ENCODE measurements around the gene ACP6. TPM values are rescaled to one million over a fixed set of nuclear protein-coding genes. Genes with fewer than 3 reads are reported as not detected.
A peak's percentile ranks its signal among the peaks of the same experiment; 100 is the strongest.

Gene ACP6
- total RNA-seq, 2 donors from 2014 or later, result 13.2 to 24.7 TPM

DNA sequence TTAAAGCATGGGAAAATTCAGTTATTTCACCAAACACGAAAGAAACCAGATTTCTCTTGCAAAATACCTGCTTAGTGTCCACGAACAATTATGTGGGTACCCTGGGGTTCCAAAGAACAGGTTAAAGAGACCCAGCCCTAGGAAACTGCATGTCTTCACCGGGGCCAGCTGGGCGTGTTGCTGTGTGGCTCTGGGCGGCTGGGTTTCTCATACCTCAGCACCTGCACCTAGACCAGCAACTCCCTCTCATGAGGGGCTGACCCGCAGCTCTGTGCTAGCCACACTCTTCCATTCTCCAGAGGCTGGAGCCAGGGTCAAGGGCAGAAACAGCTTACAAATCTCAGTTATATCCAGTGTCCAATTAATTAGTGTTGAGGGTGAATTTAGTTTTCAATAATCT is 40.3 kb downstream of the ACP6 start:
- no peak overlapping the region for H3K27ac ChIP-seq
- H3K9me3 ChIP-seq, result no peaks in the 10 kb centered on the region
- H3K36me3 ChIP-seq (replicated peaks in 1 of 2; ENCODE audit: insufficient read depth in 1 of 2, low read depth in 2 of 2), result no peaks in the 10 kb centered on the region
- intact Hi-C loops (cut with DNase I), result no loop called here
- DNase-seq (no peak), ATAC-seq (no peak)
- TF ChIP-seq, protein P1, sequence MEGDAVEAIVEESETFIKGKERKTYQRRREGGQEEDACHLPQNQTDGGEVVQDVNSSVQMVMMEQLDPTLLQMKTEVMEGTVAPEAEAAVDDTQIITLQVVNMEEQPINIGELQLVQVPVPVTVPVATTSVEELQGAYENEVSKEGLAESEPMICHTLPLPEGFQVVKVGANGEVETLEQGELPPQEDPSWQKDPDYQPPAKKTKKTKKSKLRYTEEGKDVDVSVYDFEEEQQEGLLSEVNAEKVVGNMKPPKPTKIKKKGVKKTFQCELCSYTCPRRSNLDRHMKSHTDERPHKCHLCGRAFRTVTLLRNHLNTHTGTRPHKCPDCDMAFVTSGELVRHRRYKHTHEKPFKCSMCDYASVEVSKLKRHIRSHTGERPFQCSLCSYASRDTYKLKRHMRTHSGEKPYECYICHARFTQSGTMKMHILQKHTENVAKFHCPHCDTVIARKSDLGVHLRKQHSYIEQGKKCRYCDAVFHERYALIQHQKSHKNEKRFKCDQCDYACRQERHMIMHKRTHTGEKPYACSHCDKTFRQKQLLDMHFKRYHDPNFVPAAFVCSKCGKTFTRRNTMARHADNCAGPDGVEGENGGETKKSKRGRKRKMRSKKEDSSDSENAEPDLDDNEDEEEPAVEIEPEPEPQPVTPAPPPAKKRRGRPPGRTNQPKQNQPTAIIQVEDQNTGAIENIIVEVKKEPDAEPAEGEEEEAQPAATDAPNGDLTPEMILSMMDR (IDR thresholded peaks at IDR 0.05), result no peak
- no peak for TF ChIP-seq POLR2A (IDR thresholded peaks at IDR 0.05)
- no peaks in the 10 kb centered on the region for H3K27me3 ChIP-seq
- no peaks in the 10 kb centered on the region for H3K4me1 ChIP-seq
- no peak overlapping the region for H3K4me3 ChIP-seq
- WGBS, 2 donors, result 65 to 78% methylated on average over 6 of the region's 6 CpGs

DNA sequence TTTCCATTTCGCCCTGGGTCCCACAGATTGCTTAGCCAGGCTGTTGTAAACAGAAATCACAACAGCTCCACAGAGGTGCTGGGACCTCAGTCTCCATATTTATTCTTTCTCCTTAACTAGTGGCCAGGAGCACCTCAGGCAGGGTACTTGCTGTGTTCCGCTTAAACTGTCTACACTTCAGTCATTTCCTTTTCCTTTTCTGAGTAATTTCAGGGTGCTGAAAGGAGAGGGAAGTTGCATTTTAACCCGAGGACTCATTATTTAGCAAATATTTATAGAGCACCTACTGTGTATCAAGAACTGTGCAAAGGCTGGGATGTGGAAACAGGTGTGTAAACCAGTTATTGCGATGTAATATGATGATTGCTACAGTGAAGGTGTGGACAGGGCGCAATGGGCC is 41.9 kb downstream of the ACP6 start:
- ATAC-seq, result no peak
- no peaks in the 10 kb centered on the region for H3K9me3 ChIP-seq
- 65 to 75% methylated on average over 5 of the region's 5 CpGs for WGBS, 2 donors
- DNase-seq, result no peak
- no peaks in the 10 kb centered on the region for H3K4me1 ChIP-seq
- no peaks in the 10 kb centered on the region for H3K36me3 ChIP-seq (replicated peaks in 1 of 2; ENCODE audit: insufficient read depth in 1 of 2, low read depth in 2 of 2)
- intact Hi-C loops (cut with DNase I), result no loop called here
- H3K27ac ChIP-seq, result no peak overlapping the region
- H3K27me3 ChIP-seq, result no peaks in the 10 kb centered on the region
- H3K4me3 ChIP-seq, result no peak overlapping the region
- no peak for TF ChIP-seq POLR2A (IDR thresholded peaks at IDR 0.05)
- TF ChIP-seq, protein P1 (IDR thresholded peaks at IDR 0.05), result no peak

- H3K9me3 ChIP-seq, result no peaks in the 10 kb centered on the region
- peak; percentile 54 to 66 (median 62) for DNase-seq
Observed at GRCh38 chr1:147627435-147628110, 42.8 kb downstream of the ACP6 start.

GRCh38 chr1:147626739-147627138 is 43.6 kb downstream of the ACP6 start:
- Histone ChIP-seq H3K4me1 (no peaks in the 10 kb centered on the region), H3K4me3 (no peak overlapping the region), H3K9me3 (no peaks in the 10 kb centered on the region), H3K36me3 (replicated peaks in 1 of 2; ENCODE audit: insufficient read depth in 1 of 2, low read depth in 2 of 2) (no peaks in the 10 kb centered on the region), H3K27ac (no peak overlapping the region), H3K27me3 (no peaks in the 10 kb centered on the region)
- 76 to 86% methylated on average over 5 of the region's 5 CpGs for WGBS, 2 donors
- DNase-seq (no peak), ATAC-seq (no peak)
- intact Hi-C loops (cut with DNase I), result no loop called here
- TF ChIP-seq, protein P1 (IDR thresholded peaks at IDR 0.05), result no peak

More at GRCh38 chr1:147627435-147628110, 42.8 kb downstream of the ACP6 start:
- intact Hi-C loops (cut with DNase I), result no loop called here
- peak; percentile 73 for ATAC-seq
- no peaks in the 10 kb centered on the region for H3K36me3 ChIP-seq (replicated peaks in 1 of 2; ENCODE audit: insufficient read depth in 1 of 2, low read depth in 2 of 2)
- WGBS, 2 donors, result 8 to 13% methylated on average over 3 of the region's 3 CpGs
- no peak overlapping the region for H3K27ac ChIP-seq
- H3K4me1 ChIP-seq, result no peaks in the 10 kb centered on the region
- TF ChIP-seq POLR2A (IDR thresholded peaks at IDR 0.05), result no peak
- TF ChIP-seq, protein P1 (IDR thresholded peaks at IDR 0.05), result peak; percentile 71 to 95 (median 83)
- H3K27me3 ChIP-seq, result no peaks in the 10 kb centered on the region
- H3K4me3 ChIP-seq, result no peak overlapping the region

- WGBS, 2 donors, result 88 to 90% methylated on average over 2 of the region's 2 CpGs
- intact Hi-C loops (cut with DNase I), result no loop called here
- TF ChIP-seq POLR2A (IDR thresholded peaks at IDR 0.05), result no peak
- TF ChIP-seq, protein P1 (IDR thresholded peaks at IDR 0.05), result no peak
Observed at GRCh38 chr1:147626291-147626690, 44.0 kb downstream of the ACP6 start.

More at GRCh38 chr1:147626291-147626690, 44.0 kb downstream of the ACP6 start:
- no peak for DNase-seq
- Histone ChIP-seq H3K9me3 (no peaks in the 10 kb centered on the region), H3K27me3 (no peaks in the 10 kb centered on the region), H3K4me3 (no peak overlapping the region), H3K4me1 (no peaks in the 10 kb centered on the region), H3K27ac (no peak overlapping the region), H3K36me3 (replicated peaks in 1 of 2; ENCODE audit: insufficient read depth in 1 of 2, low read depth in 2 of 2) (no peaks in the 10 kb centered on the region)
- ATAC-seq, result no peak

All from body of pancreas (tissue), 4 donors.